ENCODE data around the gene C5.
"Not testable (repeated sequence)": the region's sequence is repeated elsewhere in the genome, so short reads cannot be mapped to it uniquely, and the experiment has no call there.

C5 gene

GRCh38 chr9:120982836-120983235 lies 67.2 kb downstream of the C5 start:
- Histone ChIP-seq H3K4me1 (ENCODE audit: control insufficient read depth, insufficient read depth, low read length, unreplicated experiment) (peaks cover 5% of the 10 kb centered on the region), H3K36me3 (ENCODE audit: insufficient read depth, low read length) (no peaks in the 10 kb centered on the region), H2AFZ (ENCODE audit: low read length, unreplicated experiment) (no peak overlapping the region), H3K4me3 (ENCODE audit: low read depth, low read length) (no peak overlapping the region), H3K79me2 (ENCODE audit: control insufficient read depth, insufficient read depth, low read length, unreplicated experiment) (no peaks in the 10 kb centered on the region), H3K27me3 (ENCODE audit: insufficient read depth, low read length) (no peaks in the 10 kb centered on the region), H3K27ac (ENCODE audit: low read depth, low read length) (no peak overlapping the region)

GRCh38 chr9:120980951-120981350 lies 69.1 kb downstream of the C5 start:
- no peak overlapping the region for H3K27ac ChIP-seq (ENCODE audit: low read depth, low read length)
- H3K4me3 ChIP-seq (ENCODE audit: low read depth, low read length): no peak overlapping the region
- no peak overlapping the region for H2AFZ ChIP-seq (ENCODE audit: low read length, unreplicated experiment)
- H3K27me3 ChIP-seq (ENCODE audit: insufficient read depth, low read length): no peaks in the 10 kb centered on the region
- H3K4me1 ChIP-seq (ENCODE audit: control insufficient read depth, insufficient read depth, low read length, unreplicated experiment): peaks cover 5% of the 10 kb centered on the region
- no peaks in the 10 kb centered on the region for H3K79me2 ChIP-seq (ENCODE audit: control insufficient read depth, insufficient read depth, low read length, unreplicated experiment)
- no peaks in the 10 kb centered on the region for H3K36me3 ChIP-seq (ENCODE audit: insufficient read depth, low read length)

- H2AFZ ChIP-seq (ENCODE audit: low read length, unreplicated experiment): no peak overlapping the region
- no peak overlapping the region for H3K4me3 ChIP-seq (ENCODE audit: low read depth, low read length)
- peaks cover 5% of the 10 kb centered on the region for H3K4me1 ChIP-seq (ENCODE audit: control insufficient read depth, insufficient read depth, low read length, unreplicated experiment)
- no peaks in the 10 kb centered on the region for H3K27me3 ChIP-seq (ENCODE audit: insufficient read depth, low read length)
- H3K27ac ChIP-seq (ENCODE audit: low read depth, low read length): no peak overlapping the region
- H3K36me3 ChIP-seq (ENCODE audit: insufficient read depth, low read length): no peaks in the 10 kb centered on the region
- no peaks in the 10 kb centered on the region for H3K79me2 ChIP-seq (ENCODE audit: control insufficient read depth, insufficient read depth, low read length, unreplicated experiment)
These were observed 70.3 kb downstream of the C5 start for GRCh38 chr9:120979797-120980196.

- Histone ChIP-seq H3K27ac (ENCODE audit: low read depth, low read length) (no peak overlapping the region), H3K4me1 (ENCODE audit: control insufficient read depth, insufficient read depth, low read length, unreplicated experiment) (peaks cover 5% of the 10 kb centered on the region), H3K4me3 (ENCODE audit: low read depth, low read length) (no peak overlapping the region), H3K36me3 (ENCODE audit: insufficient read depth, low read length) (no peaks in the 10 kb centered on the region), H3K27me3 (ENCODE audit: insufficient read depth, low read length) (no peaks in the 10 kb centered on the region), H2AFZ (ENCODE audit: low read length, unreplicated experiment) (no peak overlapping the region), H3K79me2 (ENCODE audit: control insufficient read depth, insufficient read depth, low read length, unreplicated experiment) (no peaks in the 10 kb centered on the region)
These were observed 71.1 kb downstream of the C5 start for GRCh38 chr9:120978987-120979386.

GRCh38 chr9:120977321-120977720 lies 72.8 kb downstream of the C5 start:
- Histone ChIP-seq H3K36me3 (ENCODE audit: insufficient read depth, low read length) (no peaks in the 10 kb centered on the region), H3K79me2 (ENCODE audit: control insufficient read depth, insufficient read depth, low read length, unreplicated experiment) (no peaks in the 10 kb centered on the region), H3K27ac (ENCODE audit: low read depth, low read length) (no peak overlapping the region), H2AFZ (ENCODE audit: low read length, unreplicated experiment) (no peak overlapping the region), H3K27me3 (ENCODE audit: insufficient read depth, low read length) (no peaks in the 10 kb centered on the region), H3K4me1 (ENCODE audit: control insufficient read depth, insufficient read depth, low read length, unreplicated experiment) (no peaks in the 10 kb centered on the region), H3K4me3 (ENCODE audit: low read depth, low read length) (no peak overlapping the region)

- no peak overlapping the region for H3K27ac ChIP-seq (ENCODE audit: low read depth, low read length)
- no peak overlapping the region for H2AFZ ChIP-seq (ENCODE audit: low read length, unreplicated experiment)
- no peaks in the 10 kb centered on the region for H3K79me2 ChIP-seq (ENCODE audit: control insufficient read depth, insufficient read depth, low read length, unreplicated experiment)
- no peak overlapping the region for H3K4me3 ChIP-seq (ENCODE audit: low read depth, low read length)
- H3K36me3 ChIP-seq (ENCODE audit: insufficient read depth, low read length): no peaks in the 10 kb centered on the region
- no peaks in the 10 kb centered on the region for H3K4me1 ChIP-seq (ENCODE audit: control insufficient read depth, insufficient read depth, low read length, unreplicated experiment)
- H3K27me3 ChIP-seq (ENCODE audit: insufficient read depth, low read length): no peaks in the 10 kb centered on the region
These were observed 75.2 kb downstream of the C5 start for GRCh38 chr9:120974921-120975320.

GRCh38 chr9:120974181-120974580 lies 75.9 kb downstream of the C5 start:
- Histone ChIP-seq H2AFZ (ENCODE audit: low read length, unreplicated experiment) (no peak overlapping the region), H3K27ac (ENCODE audit: low read depth, low read length) (no peak overlapping the region), H3K36me3 (ENCODE audit: insufficient read depth, low read length) (no peaks in the 10 kb centered on the region), H3K27me3 (ENCODE audit: insufficient read depth, low read length) (no peaks in the 10 kb centered on the region), H3K79me2 (ENCODE audit: control insufficient read depth, insufficient read depth, low read length, unreplicated experiment) (no peaks in the 10 kb centered on the region), H3K4me1 (ENCODE audit: control insufficient read depth, insufficient read depth, low read length, unreplicated experiment) (no peaks in the 10 kb centered on the region), H3K4me3 (ENCODE audit: low read depth, low read length) (no peak overlapping the region)

- no peak overlapping the region for H3K4me3 ChIP-seq (ENCODE audit: low read depth, low read length)
- no peaks in the 10 kb centered on the region for H3K79me2 ChIP-seq (ENCODE audit: control insufficient read depth, insufficient read depth, low read length, unreplicated experiment)
- H3K4me1 ChIP-seq (ENCODE audit: control insufficient read depth, insufficient read depth, low read length, unreplicated experiment): no peaks in the 10 kb centered on the region
- H3K36me3 ChIP-seq (ENCODE audit: insufficient read depth, low read length): no peaks in the 10 kb centered on the region
- H2AFZ ChIP-seq (ENCODE audit: low read length, unreplicated experiment): no peak overlapping the region
- no peak overlapping the region for H3K27ac ChIP-seq (ENCODE audit: low read depth, low read length)
- no peaks in the 10 kb centered on the region for H3K27me3 ChIP-seq (ENCODE audit: insufficient read depth, low read length)
These were observed 78.1 kb downstream of the C5 start for GRCh38 chr9:120971938-120972337.

- H3K4me3 ChIP-seq (ENCODE audit: low read depth, low read length); H3K36me3 ChIP-seq (ENCODE audit: insufficient read depth, low read length); H3K27ac ChIP-seq (ENCODE audit: low read depth, low read length); H3K27me3 ChIP-seq (ENCODE audit: insufficient read depth, low read length); H3K79me2 ChIP-seq (ENCODE audit: control insufficient read depth, insufficient read depth, low read length, unreplicated experiment); H2AFZ ChIP-seq (ENCODE audit: low read length, unreplicated experiment); H3K4me1 ChIP-seq (ENCODE audit: control insufficient read depth, insufficient read depth, low read length, unreplicated experiment): not testable (repeated sequence)
These were observed 78.6 kb downstream of the C5 start for GRCh38 chr9:120971471-120971870.

GRCh38 chr9:120970244-120970643 lies 79.8 kb downstream of the C5 start:
- no peak overlapping the region for H3K27ac ChIP-seq (ENCODE audit: low read depth, low read length)
- no peaks in the 10 kb centered on the region for H3K4me1 ChIP-seq (ENCODE audit: control insufficient read depth, insufficient read depth, low read length, unreplicated experiment)
- no peaks in the 10 kb centered on the region for H3K79me2 ChIP-seq (ENCODE audit: control insufficient read depth, insufficient read depth, low read length, unreplicated experiment)
- H3K27me3 ChIP-seq (ENCODE audit: insufficient read depth, low read length): no peaks in the 10 kb centered on the region
- H3K36me3 ChIP-seq (ENCODE audit: insufficient read depth, low read length): no peaks in the 10 kb centered on the region
- H2AFZ ChIP-seq (ENCODE audit: low read length, unreplicated experiment): no peak overlapping the region
- no peak overlapping the region for H3K4me3 ChIP-seq (ENCODE audit: low read depth, low read length)

GRCh38 chr9:120966013-120966369 lies 84.1 kb downstream of the C5 start:
- Histone ChIP-seq H2AFZ (ENCODE audit: low read length, unreplicated experiment) (no peak overlapping the region), H3K79me2 (ENCODE audit: control insufficient read depth, insufficient read depth, low read length, unreplicated experiment) (no peaks in the 10 kb centered on the region), H3K27ac (ENCODE audit: low read depth, low read length) (no peak overlapping the region), H3K4me3 (ENCODE audit: low read depth, low read length) (no peak overlapping the region), H3K36me3 (ENCODE audit: insufficient read depth, low read length) (no peaks in the 10 kb centered on the region), H3K4me1 (ENCODE audit: control insufficient read depth, insufficient read depth, low read length, unreplicated experiment) (no peaks in the 10 kb centered on the region), H3K27me3 (ENCODE audit: insufficient read depth, low read length) (no peaks in the 10 kb centered on the region)
